MCF 10A (cell line): ENCODE data around the gene KRT14. TPM values are rescaled to one million over a fixed set of nuclear protein-coding genes. Genes with fewer than 3 reads are reported as not detected.

Experiments used
- BruUV-seq: library from RNA; stranded (reverse); fragments of 400-500 nt; replicated peaks from 2 replicates; lab custom pipeline; 2021; lab: Mats Ljungman, UMichigan
- CTCF ChIA-PET: fragments of 300-600 bp; sonication (Branson Sonifier 250); formaldehyde crosslinking; extraction: SDS; loops from one replicate; lab custom pipeline; 2021; ENCODE audit warnings: antibody characterized with exemption, inconsistent platforms; lab: Yijun Ruan, JAX
- POLR2A ChIA-PET: fragments of 300-600, 350-650 bp; sonication (Branson Sonifier 250); formaldehyde crosslinking; extraction: SDS; loops from one replicate; lab custom pipeline; 2020; ENCODE audit warnings: antibody characterized with exemption, inconsistent platforms; lab: Yijun Ruan, JAX
- DNase-seq: peaks from one replicate; pipeline ENCODE4 v3.0.0-alpha.2; 2018; ENCODE audit not compliant: unreplicated experiment
- H3K27ac Mint-ChIP-seq: one replicate; pipeline ENCODE4 v1.8.0; 2022; ENCODE audit warnings: mild to moderate bottlenecking, low read depth, mixed read lengths; ENCODE audit not compliant: unreplicated experiment
- H3K27me3 Mint-ChIP-seq: one replicate; pipeline ENCODE4 v1.8.0; 2022; ENCODE audit warnings: mixed read lengths; ENCODE audit not compliant: insufficient read depth, unreplicated experiment
- H3K36me3 Mint-ChIP-seq: one replicate; pipeline ENCODE4 v1.8.0; 2022; ENCODE audit warnings: mild to moderate bottlenecking, moderate library complexity, mixed read lengths; ENCODE audit not compliant: insufficient read depth, unreplicated experiment
- H3K4me1 Mint-ChIP-seq: one replicate; pipeline ENCODE4 v1.8.0; 2022; ENCODE audit warnings: mixed read lengths; ENCODE audit not compliant: insufficient read depth, unreplicated experiment
- H3K4me3 Mint-ChIP-seq: one replicate; pipeline ENCODE4 v1.8.0; 2022; ENCODE audit warnings: mild to moderate bottlenecking, moderate library complexity, mixed read lengths; ENCODE audit not compliant: unreplicated experiment
- H3K9me3 Mint-ChIP-seq: one replicate; pipeline ENCODE4 v1.8.0; 2022; ENCODE audit warnings: mixed read lengths; ENCODE audit not compliant: unreplicated experiment
- intact Hi-C: fragments of 100-400 bp; cut with micrococcal nuclease; formaldehyde crosslinking; loops from 2 replicates; pipeline ENCODE4 v1.14.1; 2022
- total RNA-seq: library from RNA; stranded (reverse); gene quantifications from 2 replicates; pipeline ENCODE4 v1.2.3, GENCODE V29; 2022
- TF ChIP-seq, protein P1 (sequence below): fragments of 200-600 bp; IDR thresholded peaks from one replicate; pipeline ENCODE4 v1.8.0; 2022; ENCODE audit warnings: antibody characterized with exemption, mild to moderate bottlenecking; ENCODE audit not compliant: unreplicated experiment

KRT14 gene
- total RNA-seq, 1 experiment from 2014 or later: 1,755 TPM

- Mint-ChIP-seq H3K9me3 (no peaks in the 10 kb centered on the region), H3K4me1 (peaks cover 34% of the 10 kb centered on the region), H3K4me3 (no peak overlapping the region), H3K27me3 (no peaks in the 10 kb centered on the region), H3K36me3 (peaks cover 12% of the 10 kb centered on the region), H3K27ac (no peak overlapping the region)
- BruUV-seq: no TSS peak
- ChIA-PET POLR2A (interaction anchor here (0.8 to 1.2 kb wide), 3 partner anchors 9 to 17 kb away, joined by 3 to 4 read pairs (median 4); no protein-coding TSS in a partner anchor), CTCF (interaction anchor here (5.1 kb wide), 1 partner anchor 10 kb away, joined by 44 read pairs; no protein-coding TSS in a partner anchor)
- intact Hi-C loops: no loop called here
- DNase-seq: peak; percentile 57
- TF ChIP-seq, protein P1, sequence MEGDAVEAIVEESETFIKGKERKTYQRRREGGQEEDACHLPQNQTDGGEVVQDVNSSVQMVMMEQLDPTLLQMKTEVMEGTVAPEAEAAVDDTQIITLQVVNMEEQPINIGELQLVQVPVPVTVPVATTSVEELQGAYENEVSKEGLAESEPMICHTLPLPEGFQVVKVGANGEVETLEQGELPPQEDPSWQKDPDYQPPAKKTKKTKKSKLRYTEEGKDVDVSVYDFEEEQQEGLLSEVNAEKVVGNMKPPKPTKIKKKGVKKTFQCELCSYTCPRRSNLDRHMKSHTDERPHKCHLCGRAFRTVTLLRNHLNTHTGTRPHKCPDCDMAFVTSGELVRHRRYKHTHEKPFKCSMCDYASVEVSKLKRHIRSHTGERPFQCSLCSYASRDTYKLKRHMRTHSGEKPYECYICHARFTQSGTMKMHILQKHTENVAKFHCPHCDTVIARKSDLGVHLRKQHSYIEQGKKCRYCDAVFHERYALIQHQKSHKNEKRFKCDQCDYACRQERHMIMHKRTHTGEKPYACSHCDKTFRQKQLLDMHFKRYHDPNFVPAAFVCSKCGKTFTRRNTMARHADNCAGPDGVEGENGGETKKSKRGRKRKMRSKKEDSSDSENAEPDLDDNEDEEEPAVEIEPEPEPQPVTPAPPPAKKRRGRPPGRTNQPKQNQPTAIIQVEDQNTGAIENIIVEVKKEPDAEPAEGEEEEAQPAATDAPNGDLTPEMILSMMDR: no peak
Measured at GRCh38 chr17:41539071-41539492, 47.6 kb downstream of the KRT14 start.

DNA sequence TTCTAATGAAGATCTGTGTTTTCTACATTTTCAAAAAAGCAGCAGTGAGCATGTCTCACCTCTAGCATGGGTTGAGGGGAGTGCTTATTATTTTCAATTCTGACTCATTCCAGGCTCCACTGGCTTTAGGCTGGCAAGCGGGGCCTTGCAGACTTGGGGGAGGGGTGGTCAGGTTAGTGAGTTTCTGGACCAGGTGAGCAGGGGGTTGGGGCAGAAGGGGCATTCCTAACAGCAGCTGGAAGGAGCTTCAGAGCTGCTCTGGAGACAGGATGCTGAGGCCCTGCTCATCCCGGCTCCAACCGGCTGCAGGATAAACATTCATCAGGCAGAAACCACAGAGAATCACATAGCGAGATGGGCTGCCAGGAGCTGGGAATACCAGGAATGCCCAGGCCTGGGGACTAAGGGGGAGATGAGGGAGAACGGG lies 48.1 kb downstream of the KRT14 start:
- intact Hi-C loops: no loop called here
- BruUV-seq: no TSS peak

GRCh38 chr17:41537990-41538389 lies 48.7 kb downstream of the KRT14 start:
- CTCF ChIA-PET: interaction anchor here (5.1 kb wide), 1 partner anchor 12 kb away, joined by 44 read pairs; no protein-coding TSS in a partner anchor
- no peaks in the 10 kb centered on the region for H3K9me3 Mint-ChIP-seq
- peak overlapping the region; percentile 49 for H3K27ac Mint-ChIP-seq
- POLR2A ChIA-PET: interaction anchor here (0.6 to 1.3 kb wide), 5 partner anchors 8 to 576 kb away, joined by 3 to 4 read pairs (median 3); no protein-coding TSS in a partner anchor
- TF ChIP-seq, protein P1: no peak
- BruUV-seq: no TSS peak
- intact Hi-C loops: no loop called here
- peak; percentile 66 for DNase-seq
- H3K36me3 Mint-ChIP-seq: peaks cover 12% of the 10 kb centered on the region
- no peak overlapping the region for H3K4me3 Mint-ChIP-seq
- peaks cover 38% of the 10 kb centered on the region for H3K4me1 Mint-ChIP-seq
- no peaks in the 10 kb centered on the region for H3K27me3 Mint-ChIP-seq

More for the DNA sequence above, 48.1 kb downstream of the KRT14 start:
- peak; percentile 65 for DNase-seq
- H3K9me3 Mint-ChIP-seq: no peaks in the 10 kb centered on the region
- peaks cover 12% of the 10 kb centered on the region for H3K36me3 Mint-ChIP-seq
- POLR2A ChIA-PET: interaction anchor here (0.8 to 1.2 kb wide), 3 partner anchors 9 to 17 kb away, joined by 3 to 4 read pairs (median 4); no protein-coding TSS in a partner anchor
- no peak overlapping the region for H3K27ac Mint-ChIP-seq
- peaks cover 34% of the 10 kb centered on the region for H3K4me1 Mint-ChIP-seq
- TF ChIP-seq, protein P1: no peak
- H3K27me3 Mint-ChIP-seq: no peaks in the 10 kb centered on the region
- CTCF ChIA-PET: interaction anchor here (5.1 kb wide), 1 partner anchor 11 kb away, joined by 44 read pairs; no protein-coding TSS in a partner anchor
- H3K4me3 Mint-ChIP-seq: no peak overlapping the region

- peak overlapping the region; percentile 49 for H3K27ac Mint-ChIP-seq
- DNase-seq: no peak
- H3K4me3 Mint-ChIP-seq: no peak overlapping the region
- BruUV-seq: no TSS peak
- H3K9me3 Mint-ChIP-seq: no peaks in the 10 kb centered on the region
- no peaks in the 10 kb centered on the region for H3K27me3 Mint-ChIP-seq
- TF ChIP-seq, protein P1: no peak
- intact Hi-C loops: no loop called here
- peaks cover 12% of the 10 kb centered on the region for H3K36me3 Mint-ChIP-seq
- CTCF ChIA-PET: interaction anchor here (5.1 kb wide), 1 partner anchor 12 kb away, joined by 44 read pairs; no protein-coding TSS in a partner anchor
- POLR2A ChIA-PET: interaction anchor here (0.6 to 1.3 kb wide), 4 partner anchors 11 to 575 kb away, joined by 3 to 4 read pairs (median 3); no protein-coding TSS in a partner anchor
- peaks cover 42% of the 10 kb centered on the region for H3K4me1 Mint-ChIP-seq
Measured at GRCh38 chr17:41537614-41537954, 49.1 kb downstream of the KRT14 start.
